Posterior vena cava (tissue), 2 donors: ENCODE data around the gene ADAMTSL3. TPM values are rescaled to one million over a fixed set of nuclear protein-coding genes. Genes with fewer than 3 reads are reported as not detected.
A peak's percentile ranks its signal among the peaks of the same experiment; 100 is the strongest.
"Not testable (repeated sequence)": the region's sequence is repeated elsewhere in the genome, so short reads cannot be mapped to it uniquely, and the experiment has no call there.

Source experiments
- DNase-seq: peaks from one replicate; pipeline ENCODE4 v3.0.0-alpha.2; 2020; ENCODE audit warnings: low spot score
- intact Hi-C, 2 donors: fragments of 100-400 bp; cut with DNase I; formaldehyde crosslinking; loops; one replicate each; pipeline versions ENCODE4 v1.14.1 to v1.14.2; 2022 to 2023
- total RNA-seq, 2 donors: library from RNA; stranded (reverse); fragmentation: NEBNext Ultra II Directional; extraction: Animal tissue kit (Norgen Biotek cat#: 25700); gene quantifications; one replicate each; pipeline ENCODE4 v1.2.1, GENCODE V29; 2021
- donor health status: DM: yes; HTN: yes; CAD: no.
- donor health status: DM: yes; HTN: yes; CAD: no.

The ADAMTSL3 gene
- total RNA-seq, 2 donors from 2014 or later: 13.0 to 17.4 TPM

DNA sequence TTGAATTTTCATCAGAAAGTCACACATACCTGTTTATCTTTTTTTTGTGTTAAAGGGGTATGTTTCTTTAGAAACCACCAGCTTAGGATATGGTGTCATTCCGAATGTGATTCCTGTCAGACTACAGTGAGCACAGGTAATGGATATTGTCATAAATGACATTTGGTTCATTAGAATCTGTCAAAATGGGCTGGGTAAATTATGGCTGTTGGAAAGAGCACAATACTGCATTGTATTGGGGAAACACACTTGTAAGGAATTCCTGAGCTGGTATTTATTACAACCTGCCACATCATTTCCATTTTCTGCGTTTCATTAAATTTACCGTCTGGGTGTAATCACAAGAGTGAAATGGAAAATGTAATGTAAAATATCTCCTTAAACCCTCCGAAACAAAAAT, 78.8 kb downstream of the ADAMTSL3 start:
- no peak for DNase-seq
- intact Hi-C loops: no loop called here

DNA sequence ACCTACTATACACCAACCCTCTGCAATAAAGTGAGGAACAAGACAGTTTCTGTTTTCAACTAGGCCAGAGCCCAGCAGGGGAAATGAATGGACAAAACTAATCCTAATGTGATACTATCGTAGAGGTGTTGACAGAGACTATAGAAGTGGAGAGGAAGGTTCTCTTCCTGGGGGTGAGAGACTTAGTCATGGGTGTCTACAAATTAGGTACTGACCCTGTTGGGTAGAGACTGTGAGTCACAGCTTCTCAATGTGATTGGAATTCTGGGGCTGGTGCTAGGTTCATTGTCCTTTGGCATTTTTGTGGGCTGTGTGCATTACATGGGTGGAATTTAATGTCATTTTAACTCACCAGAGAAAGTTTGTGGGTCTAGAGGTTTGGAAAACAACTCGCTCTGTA, 79.3 kb downstream of the ADAMTSL3 start:
- intact Hi-C loops: no loop called here
- no peak for DNase-seq

DNA sequence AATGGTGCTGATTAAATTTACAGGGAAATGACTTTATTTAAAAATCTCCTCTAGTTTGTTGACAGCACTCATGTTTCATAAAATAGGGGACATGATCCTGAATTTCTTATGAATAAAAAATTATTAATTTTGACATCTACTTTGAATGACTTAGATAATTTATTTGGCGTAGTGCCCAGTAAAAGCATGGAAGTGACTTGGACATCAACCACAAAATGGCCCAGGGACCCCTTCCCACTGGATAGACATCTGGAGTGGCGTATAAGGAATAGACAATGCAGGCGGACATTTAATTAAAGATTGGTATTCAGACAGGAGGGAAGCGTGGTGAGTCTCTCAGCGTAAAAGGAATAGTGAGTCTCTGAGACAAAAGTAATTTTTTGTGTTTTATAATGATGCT, 79.8 kb downstream of the ADAMTSL3 start:
- no peak for DNase-seq
- intact Hi-C loops: no loop called here

DNA sequence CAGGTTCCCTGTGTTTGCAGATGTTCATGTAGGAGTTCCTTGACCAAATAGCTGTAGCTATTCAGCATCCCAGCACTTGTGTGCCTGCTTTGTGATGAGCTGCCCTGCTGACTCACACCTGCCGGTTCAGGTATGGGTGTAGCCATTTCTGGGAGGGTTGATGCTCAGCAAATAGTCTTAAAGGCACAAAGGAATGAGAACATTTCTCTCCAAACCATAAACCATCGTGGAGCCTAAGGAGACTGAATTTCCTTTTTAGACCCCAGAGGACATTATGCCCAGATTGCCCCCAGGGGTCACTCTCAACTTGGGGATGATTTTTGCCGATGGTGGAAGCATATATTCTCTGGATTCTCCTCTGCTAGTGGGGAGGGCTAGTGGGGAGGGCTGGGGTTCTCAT, 80.6 kb downstream of the ADAMTSL3 start:
- intact Hi-C loops: no loop called here
- DNase-seq: no peak

DNA sequence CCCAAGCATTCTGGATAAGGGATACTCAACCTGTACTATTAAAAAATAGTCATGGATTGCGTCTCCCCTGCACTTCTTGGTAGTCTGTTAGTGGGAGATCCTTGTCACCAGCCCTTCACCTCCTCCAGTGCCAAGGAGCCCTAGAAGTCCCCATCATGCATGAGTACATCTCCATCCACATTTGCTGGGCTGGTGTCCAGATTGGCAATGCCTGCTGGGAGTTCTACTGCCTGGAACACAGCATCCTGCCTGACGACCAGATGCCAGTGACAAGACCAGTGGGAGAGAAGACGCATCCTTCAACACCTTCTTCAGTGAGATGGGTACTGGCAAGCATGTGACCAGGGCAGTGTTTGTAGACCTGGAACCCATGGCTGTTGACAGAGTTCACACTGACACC, 85.7 kb downstream of the ADAMTSL3 start:
- no peak for DNase-seq
- intact Hi-C loops: no loop called here

DNA sequence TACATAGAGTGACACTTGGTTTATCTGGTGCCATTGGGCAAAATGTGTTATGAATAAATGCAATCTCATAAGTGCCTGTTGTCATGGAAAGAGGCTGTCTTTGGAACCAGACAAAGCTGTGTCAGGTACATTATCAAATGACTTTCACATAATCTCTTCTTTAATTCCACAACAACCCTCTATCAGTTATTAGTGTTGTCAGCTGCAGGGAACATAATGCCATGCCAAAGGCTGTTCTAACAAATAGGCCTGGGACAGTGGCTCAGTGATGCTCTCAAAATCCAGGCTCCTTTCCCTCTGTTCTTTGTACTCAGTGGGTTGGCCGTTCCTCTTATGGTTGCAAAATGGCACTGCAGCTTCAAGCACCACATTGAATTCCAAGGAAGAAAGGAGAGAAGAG, 91.8 kb downstream of the ADAMTSL3 start:
- intact Hi-C loops: no loop called here
- no peak for DNase-seq

DNA sequence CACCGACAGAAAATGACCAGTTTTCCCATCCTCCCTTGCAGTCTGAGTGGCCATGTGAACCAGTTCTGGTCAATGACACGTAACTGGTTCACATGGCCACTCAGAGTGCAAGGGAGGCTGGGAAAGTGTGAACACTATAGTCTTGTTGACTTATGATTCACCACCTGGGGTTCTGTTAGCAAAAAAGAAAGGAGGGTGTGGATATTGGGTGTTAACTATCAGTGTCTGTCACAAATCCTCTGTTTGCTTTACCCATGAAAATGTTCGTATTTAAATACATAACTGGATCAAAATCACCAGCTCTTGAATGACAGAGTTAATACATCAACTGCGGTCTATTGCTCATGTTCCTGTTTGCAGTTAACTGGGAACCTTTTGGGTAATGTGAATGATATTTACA, 92.3 kb downstream of the ADAMTSL3 start:
- no peak for DNase-seq
- intact Hi-C loops: no loop called here

DNA sequence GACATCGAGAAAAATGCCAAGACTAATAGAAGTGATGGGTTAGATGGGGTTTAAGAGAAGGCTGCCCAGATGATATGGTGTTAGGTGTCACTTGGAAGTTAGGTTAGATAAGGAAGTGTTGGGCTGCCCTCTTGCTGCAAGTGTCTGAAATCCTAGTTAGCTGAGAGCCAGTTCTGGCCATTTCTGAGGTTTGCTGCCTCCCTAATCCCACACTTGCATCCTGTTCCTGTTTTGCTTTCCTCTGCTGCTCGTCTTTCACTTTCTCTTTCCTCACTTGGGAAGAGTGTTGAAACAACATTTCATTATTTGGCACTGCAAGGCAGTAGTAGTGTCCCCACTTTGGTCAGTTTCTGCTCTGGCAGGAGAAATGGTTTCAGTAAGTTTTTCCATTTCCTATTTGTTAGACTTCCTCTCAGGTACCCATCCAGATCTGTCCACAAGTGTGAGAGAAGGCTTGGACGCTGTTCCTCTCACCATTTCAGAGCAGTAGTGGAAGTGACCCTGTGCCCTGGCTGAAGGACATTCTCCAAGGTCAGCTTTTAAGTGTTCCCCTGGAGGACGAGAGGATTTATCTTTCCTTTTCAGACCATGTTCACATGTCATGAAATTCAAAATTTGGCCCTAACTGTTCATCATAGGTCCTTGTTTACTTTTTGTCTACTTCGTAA, 93.3 kb downstream of the ADAMTSL3 start:
- DNase-seq: no peak
- intact Hi-C loops: no loop called here

DNA sequence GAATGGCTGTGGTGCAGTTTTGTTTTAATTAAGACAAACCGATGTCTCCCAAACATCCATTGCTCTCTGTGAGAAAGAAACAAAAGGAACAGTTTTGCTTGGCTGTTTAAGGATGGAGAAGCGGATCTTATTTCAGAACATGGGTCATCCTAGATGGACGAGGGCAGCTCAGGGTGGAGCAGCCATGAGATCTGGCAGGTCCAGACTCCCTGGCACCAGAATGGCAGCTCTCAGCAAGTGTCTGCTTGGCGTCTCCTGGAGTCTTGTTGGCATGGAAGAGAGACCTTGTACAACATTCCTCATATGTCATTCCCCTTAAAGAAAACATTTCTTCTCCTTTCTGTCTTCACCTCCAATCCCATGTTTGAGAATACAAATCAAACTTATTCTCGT, 93.8 kb downstream of the ADAMTSL3 start:
- DNase-seq: no peak
- intact Hi-C loops: no loop called here

DNA sequence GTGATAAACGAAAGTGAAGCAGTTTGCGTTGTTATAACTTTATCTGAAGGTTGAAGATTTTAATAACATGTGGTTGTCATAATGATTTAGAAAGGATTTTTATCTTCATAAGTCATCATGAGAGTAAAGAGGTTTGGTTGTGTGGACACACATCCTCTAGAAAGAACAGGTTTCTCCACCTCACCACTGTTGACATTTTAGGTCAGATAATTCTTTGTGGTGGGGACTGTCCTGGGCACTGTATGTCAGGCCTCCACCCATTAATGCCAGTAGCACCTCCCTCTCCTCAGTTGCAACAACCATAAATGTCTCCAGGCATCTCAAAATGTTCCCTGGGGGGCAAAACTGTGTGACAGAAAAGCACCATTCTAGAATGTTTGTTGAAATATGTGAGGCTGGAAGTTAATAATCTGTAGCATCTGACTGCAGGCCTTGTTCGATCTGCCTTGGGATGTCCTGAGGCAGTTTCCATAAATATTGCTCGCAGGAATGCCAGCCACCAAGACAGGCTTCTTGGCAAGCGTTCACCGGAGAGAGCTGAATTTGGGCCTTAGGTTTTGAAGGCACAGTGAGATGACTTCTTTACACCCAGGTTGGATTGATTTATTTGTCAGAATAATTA, 100.1 kb downstream of the ADAMTSL3 start:
- DNase-seq: no peak
- intact Hi-C loops: no loop called here

DNA sequence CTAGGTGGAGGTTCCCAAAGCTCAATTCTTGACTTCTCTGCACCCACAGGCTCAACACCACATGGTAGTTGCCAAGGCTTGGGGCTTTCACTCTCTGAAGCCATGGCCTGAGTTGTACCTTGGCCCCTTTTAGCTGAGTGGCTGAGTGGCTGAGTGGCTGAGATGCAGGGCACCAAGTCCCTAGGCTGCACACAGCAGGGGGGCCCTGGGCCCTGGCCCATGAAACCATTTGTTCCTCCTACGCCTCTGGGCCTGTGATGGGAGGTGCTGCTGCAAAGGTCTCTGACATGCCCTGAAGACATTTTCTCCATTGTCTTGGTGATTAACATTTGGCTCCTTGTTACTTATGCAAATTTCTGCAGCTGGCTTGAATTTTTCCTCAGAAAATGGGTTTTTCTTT, 103.4 kb downstream of the ADAMTSL3 start:
- intact Hi-C loops: not testable (repeated sequence)
- DNase-seq: peak; percentile 55

DNA sequence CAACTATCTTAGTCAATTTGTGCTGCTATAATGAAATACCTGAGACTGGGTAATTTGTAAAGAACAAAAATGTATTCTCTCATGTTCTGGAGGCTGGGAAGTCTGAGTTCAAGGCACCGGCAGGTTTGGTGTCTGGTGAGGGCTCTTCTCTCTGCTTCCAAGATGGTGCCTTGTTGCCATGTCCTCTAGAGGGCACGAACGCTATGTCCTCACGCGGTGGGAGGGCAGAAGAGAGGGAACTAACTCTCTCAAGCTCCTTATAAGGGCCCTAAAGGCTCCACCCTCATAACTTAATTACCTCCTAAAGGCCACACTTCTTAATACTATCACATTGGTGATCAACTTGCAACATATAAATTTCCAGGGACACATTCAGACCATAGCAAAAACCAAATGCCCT, 108.4 kb downstream of the ADAMTSL3 start:
- no peak for DNase-seq
- intact Hi-C loops: no loop called here

DNA sequence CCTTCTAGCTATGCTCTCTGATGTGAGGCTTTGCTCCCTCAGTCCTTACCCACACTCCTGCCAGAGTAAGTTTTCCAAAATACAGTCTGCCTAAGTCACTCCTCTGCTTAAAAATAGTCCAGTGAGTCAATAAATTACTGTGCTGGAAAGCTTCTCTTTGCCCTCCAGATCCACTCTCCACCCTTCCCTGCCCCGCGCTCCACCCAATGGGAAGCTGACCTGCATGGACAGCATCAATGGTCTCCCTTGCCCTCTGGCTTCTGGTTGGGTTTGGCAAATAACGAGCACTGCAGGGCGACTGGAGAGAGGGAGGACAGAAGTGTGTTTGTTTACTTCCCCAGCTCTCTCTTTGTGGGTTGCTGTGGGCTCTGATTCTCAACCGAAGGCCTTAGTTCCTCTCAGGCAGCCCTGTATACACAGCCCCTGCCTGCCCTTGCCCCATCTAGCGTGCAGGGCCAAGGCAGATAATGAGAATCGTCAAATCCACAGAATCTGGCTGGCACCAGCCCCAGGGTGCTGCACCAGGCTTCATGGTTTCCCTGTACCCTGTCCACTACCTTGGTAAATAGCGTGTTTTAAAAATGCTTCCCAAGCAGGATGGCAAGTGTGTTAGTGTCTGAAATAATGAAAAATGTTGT, 110.4 kb downstream of the ADAMTSL3 start:
- DNase-seq: peak; percentile 76
- intact Hi-C loops: no loop called here

DNA sequence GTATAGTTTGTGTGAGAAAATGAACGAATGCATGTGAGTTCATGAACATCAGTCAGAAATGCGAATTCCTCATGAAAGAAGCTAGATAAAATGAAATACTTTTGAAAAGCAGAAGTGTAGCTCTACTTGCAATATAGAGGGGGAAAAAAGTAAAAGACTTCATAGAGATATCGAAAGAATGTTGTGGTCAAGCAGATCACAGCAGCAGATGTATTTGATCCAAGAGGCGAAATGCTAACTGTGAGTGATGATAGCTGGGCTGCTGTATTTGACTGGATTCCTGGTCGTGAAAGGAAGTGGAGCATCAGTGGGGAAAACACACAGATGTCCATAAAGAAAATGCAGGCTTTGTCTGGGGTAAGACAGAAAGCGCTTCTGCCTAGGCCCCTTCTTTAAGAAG, 112.4 kb downstream of the ADAMTSL3 start:
- intact Hi-C loops: no loop called here
- DNase-seq: no peak

DNA sequence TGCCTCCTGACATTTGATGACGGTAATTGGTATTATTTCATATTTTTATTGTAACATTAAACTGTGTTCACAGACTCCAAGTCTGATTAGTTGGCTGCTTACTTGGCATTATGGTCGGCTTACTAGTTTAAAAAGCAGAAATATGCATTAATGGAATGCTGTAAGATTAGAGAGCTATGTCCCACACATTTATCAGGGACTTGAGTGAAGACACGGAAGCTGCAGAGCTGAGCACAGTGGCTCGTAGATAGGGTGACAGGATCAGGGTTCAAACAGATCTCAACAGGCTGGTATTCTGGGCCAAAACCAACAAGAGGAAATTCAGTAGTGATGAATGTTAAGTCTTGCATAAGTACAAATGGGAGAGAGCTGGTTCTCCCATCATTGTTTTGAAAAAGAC, 113.8 kb downstream of the ADAMTSL3 start:
- intact Hi-C loops: no loop called here

DNA sequence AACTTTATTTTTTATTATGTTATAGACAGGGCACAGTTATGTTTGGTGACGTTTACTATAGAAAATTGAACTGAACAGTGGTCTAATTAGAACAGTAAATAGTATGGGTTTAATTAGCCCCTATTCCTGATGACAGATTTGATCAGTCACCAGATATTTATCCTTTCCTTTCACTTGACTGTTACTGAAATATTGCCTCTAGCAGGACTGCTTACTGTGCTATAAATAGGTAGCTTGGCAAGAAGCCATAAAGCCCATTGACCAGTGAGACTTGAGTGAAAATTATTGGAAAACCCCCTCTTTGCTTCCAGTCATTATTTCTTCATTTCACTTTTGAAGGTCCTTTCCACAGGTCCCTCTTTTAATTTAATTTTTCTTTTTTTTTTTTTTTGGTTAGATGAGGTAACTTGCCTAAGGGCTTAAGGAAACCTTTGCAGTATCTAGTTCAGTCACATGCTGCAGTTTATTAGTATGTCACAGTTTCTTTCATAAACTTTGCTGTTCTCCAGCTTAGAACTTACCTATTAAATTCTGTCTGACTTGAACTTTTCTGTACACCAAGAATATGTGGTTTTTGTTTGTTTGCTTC, 115.6 kb downstream of the ADAMTSL3 start:
- no peak for DNase-seq
- intact Hi-C loops: no loop called here

More for the DNA sequence above, 113.8 kb downstream of the ADAMTSL3 start:
- no peak for DNase-seq

DNA sequence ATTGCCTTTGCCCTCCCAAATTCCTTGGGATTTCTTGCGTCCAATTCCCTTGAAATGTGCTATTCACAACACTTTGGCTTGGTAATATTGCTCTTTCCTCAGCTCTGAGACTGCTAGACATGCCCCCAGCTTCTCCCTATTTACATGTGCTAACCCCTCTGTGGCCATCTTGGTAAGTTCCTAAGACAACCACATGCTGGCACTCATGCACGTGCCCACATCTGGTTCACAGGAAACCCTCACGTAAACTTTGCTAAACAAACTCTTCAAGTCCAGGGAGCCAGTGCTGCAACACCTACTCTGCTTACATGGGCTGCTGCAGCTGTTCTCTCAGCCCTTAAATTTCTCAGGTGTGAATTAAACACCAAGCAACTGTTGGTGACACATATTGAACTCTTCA, 121.8 kb downstream of the ADAMTSL3 start:
- intact Hi-C loops: no loop called here
- DNase-seq: no peak

DNA sequence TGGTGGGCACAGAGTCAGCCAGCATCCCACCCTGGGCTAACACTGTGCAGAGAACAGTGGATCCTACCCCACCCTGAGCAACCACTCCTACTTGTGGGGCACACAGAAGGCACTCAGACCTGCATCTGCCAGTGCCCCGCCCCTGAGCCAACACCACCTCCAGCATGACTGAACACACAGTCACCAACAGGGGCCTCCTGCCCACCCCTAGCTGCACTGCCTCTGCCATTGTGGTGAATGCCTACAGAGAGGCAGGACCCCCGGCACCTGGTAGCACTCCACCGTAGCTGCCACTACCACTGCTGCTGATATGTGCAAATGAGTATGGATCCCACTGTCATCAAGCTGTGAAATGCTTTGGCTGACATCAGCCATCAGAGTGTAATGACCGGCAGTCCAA, 123.1 kb downstream of the ADAMTSL3 start:
- DNase-seq: peak; percentile 48
- intact Hi-C loops: no loop called here

DNA sequence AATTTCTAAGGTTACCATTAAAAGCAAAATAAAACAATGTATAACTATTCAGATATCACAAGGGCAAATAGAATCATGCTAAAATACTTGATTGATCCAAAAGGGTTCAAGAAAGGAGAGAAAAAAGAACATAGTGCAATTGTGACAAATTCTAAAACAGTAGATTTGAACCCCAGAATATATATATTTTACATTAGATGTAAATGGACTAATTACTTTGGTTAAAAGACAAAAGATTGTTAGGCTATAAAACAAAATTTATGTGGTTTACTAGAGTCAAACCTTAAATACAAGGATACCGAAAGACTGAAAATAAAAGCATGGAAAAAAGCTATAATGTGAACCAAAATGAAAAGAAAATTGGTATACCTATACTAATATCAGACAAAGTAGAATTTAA, 129.3 kb downstream of the ADAMTSL3 start:
- intact Hi-C loops: no loop called here
- DNase-seq: no peak

DNA sequence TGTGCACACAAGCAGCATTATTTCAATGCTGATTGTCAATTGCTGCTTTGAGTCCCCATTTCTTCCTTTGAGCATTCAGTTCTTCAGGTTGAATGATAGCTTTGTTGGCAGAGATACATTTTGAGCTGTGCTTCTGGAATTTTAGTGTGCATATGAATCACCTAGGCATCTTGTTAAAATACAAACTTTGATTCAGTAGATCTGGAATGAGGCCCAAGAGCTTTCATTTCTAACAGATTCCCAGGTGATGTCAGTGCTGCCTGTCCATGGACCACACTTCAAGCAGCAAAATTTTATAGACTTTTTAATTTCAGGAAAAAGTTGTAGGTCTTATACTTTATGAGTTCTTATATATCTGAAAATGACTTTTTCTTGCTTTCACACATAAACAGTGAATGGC, 131.1 kb downstream of the ADAMTSL3 start:
- no peak for DNase-seq
- intact Hi-C loops: no loop called here

DNA sequence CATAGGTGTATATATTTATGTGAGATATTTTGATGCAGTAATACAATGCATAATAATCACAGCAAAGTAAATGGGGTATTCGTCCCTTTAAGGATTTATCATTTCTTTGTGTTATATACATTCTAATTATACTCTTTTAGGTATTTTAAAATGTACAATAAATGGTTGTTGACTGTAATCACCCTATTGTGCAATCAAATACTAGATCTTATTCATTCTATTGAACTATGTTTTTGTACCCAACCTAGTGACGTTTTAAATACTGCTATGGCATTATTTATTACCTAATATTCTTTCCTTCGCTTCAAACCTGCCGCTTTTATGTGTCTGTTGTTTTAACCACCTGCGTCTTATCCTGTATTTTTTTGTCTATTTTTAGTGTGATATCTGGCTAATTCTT, 132.4 kb downstream of the ADAMTSL3 start:
- intact Hi-C loops: no loop called here
- DNase-seq: no peak
